K562 (cell line): ENCODE data around the gene RNF32.

Source experiments
- MXI1 ChIP-seq: IDR thresholded peaks from 2 replicates; pipeline ENCODE4 v1.6.1; 2011; ENCODE audit warnings: low read depth, mild to moderate bottlenecking, improper control_type of control experiment, low read length
- TEAD2 ChIP-seq: fragments of 450-650 bp; IDR thresholded peaks from 2 replicates; pipeline ENCODE4 v1.6.1; 2016; ENCODE audit warnings: missing genetic modification characterization, control low read depth, missing compliant biosample characterization
- TF ChIP-seq, protein P1 (sequence below): fragments of 450-650 bp; IDR thresholded peaks from 2 replicates; pipeline ENCODE4 v1.6.1; 2016; ENCODE audit warnings: missing biosample characterization, missing genetic modification characterization

GRCh38 chr7:156626220-156626895 lies 14.2 kb upstream of the RNF32 start:
- TF ChIP-seq TEAD2 (tag) (no peak), MXI1 (no peak)
- TF ChIP-seq, protein P1, sequence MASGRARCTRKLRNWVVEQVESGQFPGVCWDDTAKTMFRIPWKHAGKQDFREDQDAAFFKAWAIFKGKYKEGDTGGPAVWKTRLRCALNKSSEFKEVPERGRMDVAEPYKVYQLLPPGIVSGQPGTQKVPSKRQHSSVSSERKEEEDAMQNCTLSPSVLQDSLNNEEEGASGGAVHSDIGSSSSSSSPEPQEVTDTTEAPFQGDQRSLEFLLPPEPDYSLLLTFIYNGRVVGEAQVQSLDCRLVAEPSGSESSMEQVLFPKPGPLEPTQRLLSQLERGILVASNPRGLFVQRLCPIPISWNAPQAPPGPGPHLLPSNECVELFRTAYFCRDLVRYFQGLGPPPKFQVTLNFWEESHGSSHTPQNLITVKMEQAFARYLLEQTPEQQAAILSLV (tag) = no peak
